ENCODE data around the gene PITPNC1.
"Not testable (repeated sequence)": the region's sequence is repeated elsewhere in the genome, so short reads cannot be mapped to it uniquely, and the experiment has no call there.

The PITPNC1 gene

GRCh38 chr17:67491681-67492024, 114.6 kb downstream of the PITPNC1 start:
- no peak overlapping the region for H3K9ac ChIP-seq
- H3K4me1 ChIP-seq, result peaks cover 5% of the 10 kb centered on the region
- peak overlapping the region; percentile 67 for H2AFZ ChIP-seq

GRCh38 chr17:67492251-67492740, 115.2 kb downstream of the PITPNC1 start:
- H3K36me3 ChIP-seq (ENCODE audit: control insufficient read depth, insufficient read depth, low read length), result no peaks in the 10 kb centered on the region
- H3K4me3 ChIP-seq (ENCODE audit: low read depth, low read length), result no peak overlapping the region
- no peak overlapping the region for H3K27ac ChIP-seq
- H3K79me2 ChIP-seq, result no peaks in the 10 kb centered on the region
- H2AFZ ChIP-seq, result no peak overlapping the region
- TF ChIP-seq, protein P1, sequence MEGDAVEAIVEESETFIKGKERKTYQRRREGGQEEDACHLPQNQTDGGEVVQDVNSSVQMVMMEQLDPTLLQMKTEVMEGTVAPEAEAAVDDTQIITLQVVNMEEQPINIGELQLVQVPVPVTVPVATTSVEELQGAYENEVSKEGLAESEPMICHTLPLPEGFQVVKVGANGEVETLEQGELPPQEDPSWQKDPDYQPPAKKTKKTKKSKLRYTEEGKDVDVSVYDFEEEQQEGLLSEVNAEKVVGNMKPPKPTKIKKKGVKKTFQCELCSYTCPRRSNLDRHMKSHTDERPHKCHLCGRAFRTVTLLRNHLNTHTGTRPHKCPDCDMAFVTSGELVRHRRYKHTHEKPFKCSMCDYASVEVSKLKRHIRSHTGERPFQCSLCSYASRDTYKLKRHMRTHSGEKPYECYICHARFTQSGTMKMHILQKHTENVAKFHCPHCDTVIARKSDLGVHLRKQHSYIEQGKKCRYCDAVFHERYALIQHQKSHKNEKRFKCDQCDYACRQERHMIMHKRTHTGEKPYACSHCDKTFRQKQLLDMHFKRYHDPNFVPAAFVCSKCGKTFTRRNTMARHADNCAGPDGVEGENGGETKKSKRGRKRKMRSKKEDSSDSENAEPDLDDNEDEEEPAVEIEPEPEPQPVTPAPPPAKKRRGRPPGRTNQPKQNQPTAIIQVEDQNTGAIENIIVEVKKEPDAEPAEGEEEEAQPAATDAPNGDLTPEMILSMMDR (IDR thresholded peaks at IDR 0.05), result no peak
- H3K9me3 ChIP-seq (ENCODE audit: control insufficient read depth, low read length), result no peaks in the 10 kb centered on the region
- H3K4me1 ChIP-seq, result peaks cover 5% of the 10 kb centered on the region
- no peak overlapping the region for H3K4me2 ChIP-seq (ENCODE audit: low read length)
- no peaks in the 10 kb centered on the region for H3K27me3 ChIP-seq (ENCODE audit: control insufficient read depth, insufficient read depth, low read length)
- no peak overlapping the region for H3K9ac ChIP-seq

More at GRCh38 chr17:67491681-67492024, 114.6 kb downstream of the PITPNC1 start:
- H3K4me2 ChIP-seq (ENCODE audit: low read length), result no peak overlapping the region
- H3K9me3 ChIP-seq (ENCODE audit: control insufficient read depth, low read length), result no peaks in the 10 kb centered on the region
- H3K4me3 ChIP-seq (ENCODE audit: low read depth, low read length), result no peak overlapping the region
- H3K36me3 ChIP-seq (ENCODE audit: control insufficient read depth, insufficient read depth, low read length), result no peaks in the 10 kb centered on the region
- no peaks in the 10 kb centered on the region for H3K79me2 ChIP-seq
- TF ChIP-seq, protein P1 (IDR thresholded peaks at IDR 0.05), result no peak
- H3K27me3 ChIP-seq (ENCODE audit: control insufficient read depth, insufficient read depth, low read length), result no peaks in the 10 kb centered on the region
- H3K27ac ChIP-seq, result peak overlapping the region; percentile 71

DNA sequence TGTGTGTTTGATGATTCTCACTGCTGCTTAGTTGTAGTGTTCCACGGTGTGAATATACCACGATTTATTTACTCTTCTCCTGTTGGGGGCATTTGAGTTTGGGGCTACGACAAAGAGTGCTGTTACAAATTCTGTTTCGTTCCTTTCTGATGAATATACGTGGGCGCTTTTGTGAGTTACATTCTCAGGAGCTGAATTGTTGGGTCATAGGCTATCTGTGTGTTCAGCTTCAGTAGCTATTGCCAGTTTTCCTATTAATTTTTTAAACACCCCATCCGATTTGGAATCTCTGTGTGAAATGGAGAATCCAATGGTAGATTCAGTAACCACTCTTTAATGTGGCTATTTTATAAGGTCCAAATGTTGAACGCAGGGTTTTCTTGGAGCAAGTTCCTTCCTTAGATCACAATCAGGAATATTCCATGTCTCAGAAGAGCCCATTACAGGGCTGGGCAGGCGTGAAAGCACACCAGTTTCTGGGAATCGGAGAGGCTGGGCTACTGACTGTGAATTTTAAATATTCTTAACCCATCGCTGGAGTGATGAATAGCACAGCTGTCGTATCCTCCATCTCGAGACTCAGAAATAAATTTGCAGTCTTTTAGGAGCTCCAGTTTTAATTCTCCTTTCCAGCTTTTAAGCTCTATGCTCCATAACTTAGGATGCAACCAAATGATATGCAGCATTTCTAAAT, 115.9 kb downstream of the PITPNC1 start:
- Histone ChIP-seq H3K27me3 (ENCODE audit: control insufficient read depth, insufficient read depth, low read length) (no peaks in the 10 kb centered on the region), H3K36me3 (ENCODE audit: control insufficient read depth, insufficient read depth, low read length) (no peaks in the 10 kb centered on the region), H3K4me1 (peaks cover 5% of the 10 kb centered on the region), H3K4me3 (ENCODE audit: low read depth, low read length) (no peak overlapping the region), H2AFZ (no peak overlapping the region), H3K27ac (no peak overlapping the region), H3K79me2 (no peaks in the 10 kb centered on the region), H3K4me2 (ENCODE audit: low read length) (no peak overlapping the region), H3K9ac (no peak overlapping the region), H3K9me3 (ENCODE audit: control insufficient read depth, low read length) (no peaks in the 10 kb centered on the region)
- TF ChIP-seq, protein P1 (IDR thresholded peaks at IDR 0.05), result no peak

- TF ChIP-seq, protein P1 (IDR thresholded peaks at IDR 0.05), result no peak
Measured at GRCh38 chr17:67493812-67494211, 116.7 kb downstream of the PITPNC1 start.

GRCh38 chr17:67495534-67495933, 118.5 kb downstream of the PITPNC1 start:
- not testable (repeated sequence) for H3K27me3 ChIP-seq (ENCODE audit: control insufficient read depth, insufficient read depth, low read length); H3K4me2 ChIP-seq (ENCODE audit: low read length); H3K4me1 ChIP-seq; H3K9ac ChIP-seq; H3K79me2 ChIP-seq; H2AFZ ChIP-seq; H3K36me3 ChIP-seq (ENCODE audit: control insufficient read depth, insufficient read depth, low read length); H3K9me3 ChIP-seq (ENCODE audit: control insufficient read depth, low read length); H3K27ac ChIP-seq; H3K4me3 ChIP-seq (ENCODE audit: low read depth, low read length)

More at GRCh38 chr17:67493812-67494211, 116.7 kb downstream of the PITPNC1 start:
- Histone ChIP-seq H3K27me3 (ENCODE audit: control insufficient read depth, insufficient read depth, low read length) (no peaks in the 10 kb centered on the region), H3K4me2 (ENCODE audit: low read length) (no peak overlapping the region), H3K9me3 (ENCODE audit: control insufficient read depth, low read length) (no peaks in the 10 kb centered on the region), H3K4me1 (peaks cover 5% of the 10 kb centered on the region), H3K27ac (no peak overlapping the region), H3K4me3 (ENCODE audit: low read depth, low read length) (no peak overlapping the region), H3K79me2 (no peaks in the 10 kb centered on the region), H3K9ac (no peak overlapping the region), H3K36me3 (ENCODE audit: control insufficient read depth, insufficient read depth, low read length) (no peaks in the 10 kb centered on the region), H2AFZ (no peak overlapping the region)
